Neuronal stem cell (in vitro differentiated cells): ENCODE results near the gene CSF1R.
A peak's percentile ranks its signal among the peaks of the same experiment; 100 is the strongest.

Source experiments
- DNase-seq: peaks from one replicate; pipeline ENCODE4 v3.0.0-alpha.2; 2013; ENCODE audit warnings: low spot score
- H2AFZ ChIP-seq: one replicate; pipeline ENCODE4 v1.6.1; 2013; ENCODE audit warnings: mild to moderate bottlenecking, low read length, inconsistent platforms
- H2AK5ac ChIP-seq: 2 replicates; pipeline ENCODE4 v1.6.1; 2013; ENCODE audit warnings: low read depth, mild to moderate bottlenecking, inconsistent platforms, low read length, moderate library complexity, mixed read lengths
- H2BK120ac ChIP-seq: 2 replicates; pipeline ENCODE4 v1.6.1; 2013; ENCODE audit warnings: low read depth, mild to moderate bottlenecking, inconsistent platforms, low read length, moderate library complexity, mixed read lengths
- H2BK12ac ChIP-seq: one replicate; pipeline ENCODE4 v1.6.1; 2013; ENCODE audit warnings: low read length, inconsistent platforms
- H2BK15ac ChIP-seq: 2 replicates; pipeline ENCODE4 v1.6.1; 2013; ENCODE audit warnings: mild to moderate bottlenecking, low read length, inconsistent platforms, mixed read lengths
- H2BK5ac ChIP-seq: one replicate; pipeline ENCODE4 v1.6.1; 2013; ENCODE audit warnings: inconsistent platforms, mild to moderate bottlenecking, low read length, moderate library complexity
- H3K14ac ChIP-seq: one replicate; pipeline ENCODE4 v1.6.1; 2013; ENCODE audit warnings: low read length, inconsistent platforms
- H3K18ac ChIP-seq: 2 replicates; pipeline ENCODE4 v1.6.1; 2013; ENCODE audit warnings: low read length, inconsistent platforms
- H3K23ac ChIP-seq: 2 replicates; pipeline ENCODE4 v1.6.1; 2013; ENCODE audit warnings: low read depth, mild to moderate bottlenecking, mixed read lengths, low read length, inconsistent platforms; ENCODE audit not compliant: poor library complexity
- H3K27ac ChIP-seq: replicated peaks from 3 replicates; pipeline ENCODE4 v1.5.1; 2013; ENCODE audit warnings: low read length, inconsistent platforms
- H3K27me3 ChIP-seq, 3 experiments: 2 replicates each; pipeline ENCODE4 v1.6.1; 2013; ENCODE audit warnings: low read length in 3 of 3, mild to moderate bottlenecking in 2 of 3, inconsistent platforms in 1 of 3, low read depth in 1 of 3, mixed read lengths in 1 of 3, moderate library complexity in 1 of 3; ENCODE audit not compliant: control insufficient read depth in 3 of 3, insufficient read depth in 3 of 3
- H3K36me3 ChIP-seq, 2 donors: replicated peaks in 1 of 2; 2 replicates each; pipeline ENCODE4 v1.6.1; 2013; ENCODE audit warnings: low read length in 2 of 2; ENCODE audit not compliant: control insufficient read depth in 2 of 2, insufficient read depth in 2 of 2
- H3K4ac ChIP-seq: 2 replicates; pipeline ENCODE4 v1.6.1; 2013; ENCODE audit warnings: inconsistent platforms, mild to moderate bottlenecking, low read length, moderate library complexity
- H3K4me1 ChIP-seq, 2 donors: 1 replicate in 1 of 2; 2 replicates in 1 of 2; pipeline ENCODE4 v1.6.1; 2013; ENCODE audit warnings: low read length in 2 of 2, low read depth in 1 of 2; ENCODE audit not compliant: control insufficient read depth in 2 of 2, insufficient read depth in 1 of 2
- H3K4me2 ChIP-seq: one replicate; pipeline ENCODE4 v1.6.1; 2013; ENCODE audit warnings: mild to moderate bottlenecking, low read length, inconsistent platforms; ENCODE audit not compliant: insufficient read depth, poor library complexity, severe bottlenecking
- H3K4me3 ChIP-seq, 2 donors: 2 replicates each; pipeline ENCODE4 v1.5.1; 2013; ENCODE audit warnings: low read length in 2 of 2, mild to moderate bottlenecking in 2 of 2, inconsistent platforms in 1 of 2, moderate library complexity in 1 of 2
- H3K79me1 ChIP-seq: one replicate; pipeline ENCODE4 v1.6.1; 2013; ENCODE audit warnings: low read depth, mild to moderate bottlenecking, inconsistent platforms, low read length, moderate library complexity
- H3K9ac ChIP-seq: one replicate; pipeline ENCODE4 v1.6.1; 2013; ENCODE audit warnings: mild to moderate bottlenecking, low read depth, low read length, inconsistent platforms; ENCODE audit not compliant: poor library complexity
- H3K9me3 ChIP-seq, 2 donors: replicated peaks in 1 of 2; 2 replicates each; pipeline versions ENCODE3 to v1.6.1; 2013; ENCODE audit warnings: low read length in 2 of 2, mild to moderate bottlenecking in 2 of 2, inconsistent platforms in 1 of 2, low read depth in 1 of 2, mixed read lengths in 1 of 2, moderate library complexity in 1 of 2; ENCODE audit not compliant: control insufficient read depth in 2 of 2, insufficient read depth in 1 of 2
- H4K8ac ChIP-seq: one replicate; pipeline ENCODE4 v1.6.1; 2013; ENCODE audit warnings: low read depth, mild to moderate bottlenecking, inconsistent platforms, low read length, moderate library complexity
- H4K91ac ChIP-seq: one replicate; pipeline ENCODE4 v1.6.1; 2013; ENCODE audit warnings: low read length, low read depth, mild to moderate bottlenecking, inconsistent platforms; ENCODE audit not compliant: poor library complexity
- WGBS, 2 donors: extraction: QIAGEN DNeasy Blood & Tissue Kit; methylation state at CpG; one replicate each; pipeline ENCODE4 v1.1.7; 2013; ENCODE audit warnings: missing lambda C conversion rate in 2 of 2, mixed read lengths in 1 of 2; ENCODE audit not compliant: insufficient read length in 2 of 2, insufficient replicate concordance in 1 of 2; ENCODE audit errors: extremely low coverage in 2 of 2; 5-methylcytosine and 5-hydroxymethylcytosine counted together

Gene CSF1R

DNA sequence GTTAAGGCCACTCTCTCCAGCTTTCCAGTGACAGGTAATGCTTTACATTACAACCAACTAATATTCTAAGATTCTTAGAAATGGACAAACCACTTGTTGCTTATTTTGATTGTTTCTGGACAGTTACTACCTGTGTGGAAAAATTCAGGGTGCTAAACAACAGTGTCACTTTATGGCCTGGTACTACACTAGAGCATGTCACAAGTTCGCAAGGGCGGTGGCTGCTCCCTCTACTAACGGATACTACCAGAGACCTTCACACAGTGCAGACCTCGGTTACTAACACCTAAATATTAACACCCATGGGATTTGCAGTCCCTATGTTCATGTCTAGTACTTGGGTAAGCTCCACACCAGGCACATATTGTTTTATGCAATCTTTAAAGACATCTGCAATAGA is 72.4 kb downstream of the CSF1R start:
- Histone ChIP-seq H2AK5ac (no peak overlapping the region), H3K4me1 (no peaks in the 10 kb centered on the region), H3K27ac (no peak overlapping the region), H2BK15ac (no peak overlapping the region), H2BK12ac (no peak overlapping the region), H2BK5ac (no peak overlapping the region), H3K79me1 (peaks cover 3% of the 10 kb centered on the region), H3K9me3 (peaks cover 7 to 23% of the 10 kb centered on the region in 2 donors), H2AFZ (no peak overlapping the region), H2BK120ac (no peak overlapping the region), H3K23ac (no peak overlapping the region), H4K8ac (no peak overlapping the region), H3K18ac (no peak overlapping the region), H3K4me2 (no peak overlapping the region), H3K9ac (no peak overlapping the region), H3K4ac (no peak overlapping the region), H4K91ac (no peak overlapping the region), H3K4me3 (no peak overlapping the region), H3K14ac (no peak overlapping the region), H3K36me3 (peaks cover 41 to 96% of the 10 kb centered on the region in 2 donors), H3K27me3 (no peaks in the 10 kb centered on the region)
- no CpG with 5 or more reads among the region's 4 CpGs for WGBS, 2 donors
- no peak for DNase-seq

GRCh38 chr5:150009671-150010387 is 76.5 kb downstream of the CSF1R start:
- DNase-seq, result no peak
- H3K36me3 ChIP-seq, result peaks cover 33 to 96% of the 10 kb centered on the region in 2 donors
- H3K79me1 ChIP-seq, result peaks cover 3% of the 10 kb centered on the region
- H3K23ac ChIP-seq, result no peak overlapping the region
- H2BK12ac ChIP-seq, result no peak overlapping the region
- H2BK5ac ChIP-seq, result no peak overlapping the region
- H3K9ac ChIP-seq, result no peak overlapping the region
- H3K14ac ChIP-seq, result no peak overlapping the region
- no peaks in the 10 kb centered on the region for H3K4me1 ChIP-seq
- peaks cover 0 to 7% of the 10 kb centered on the region in 2 donors for H3K9me3 ChIP-seq
- no peaks in the 10 kb centered on the region for H3K27me3 ChIP-seq
- H2AFZ ChIP-seq, result no peak overlapping the region
- no peak overlapping the region for H3K18ac ChIP-seq
- H3K27ac ChIP-seq, result no peak overlapping the region
- no peak overlapping the region for H3K4ac ChIP-seq
- H3K4me2 ChIP-seq, result no peak overlapping the region
- WGBS, 2 donors, result no CpG with 5 or more reads among the region's 6 CpGs
- no peak overlapping the region for H2BK120ac ChIP-seq
- no peak overlapping the region for H2BK15ac ChIP-seq
- no peak overlapping the region for H2AK5ac ChIP-seq
- no peak overlapping the region for H4K91ac ChIP-seq
- H3K4me3 ChIP-seq, result peak overlapping the region in 1 of 2 donors; percentile 67
- H4K8ac ChIP-seq, result no peak overlapping the region

DNA sequence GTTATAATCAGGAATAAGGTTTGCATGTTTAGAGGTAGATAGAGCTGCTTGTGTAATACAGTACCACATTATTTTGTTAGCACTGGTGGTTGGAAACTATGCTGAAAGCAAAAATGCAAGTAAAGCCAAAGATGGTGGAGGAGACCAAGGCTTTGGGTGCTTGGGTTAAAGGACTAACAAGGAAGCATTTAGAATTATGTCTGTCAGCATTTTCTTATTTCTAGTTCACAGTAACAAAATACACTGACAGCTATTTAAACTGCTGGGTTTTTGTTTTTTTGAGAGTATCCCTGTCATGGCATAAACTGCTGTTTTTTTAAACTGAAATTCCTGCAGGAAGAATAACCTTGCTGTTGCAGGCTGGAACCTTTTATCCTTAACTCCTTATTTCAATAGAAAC is 79.3 kb downstream of the CSF1R start:
- no peak overlapping the region for H3K18ac ChIP-seq
- no peak overlapping the region for H3K27ac ChIP-seq
- H3K4me3 ChIP-seq, result no peak overlapping the region
- H3K4me2 ChIP-seq, result no peak overlapping the region
- H3K4ac ChIP-seq, result no peak overlapping the region
- H4K8ac ChIP-seq, result no peak overlapping the region
- no peaks in the 10 kb centered on the region for H3K27me3 ChIP-seq
- H2AK5ac ChIP-seq, result no peak overlapping the region
- DNase-seq, result no peak
- H3K9me3 ChIP-seq, result no peaks in the 10 kb centered on the region
- H2BK5ac ChIP-seq, result no peak overlapping the region
- H3K9ac ChIP-seq, result no peak overlapping the region
- no peak overlapping the region for H3K14ac ChIP-seq
- no peak overlapping the region for H3K23ac ChIP-seq
- H3K4me1 ChIP-seq, result no peaks in the 10 kb centered on the region
- H2BK12ac ChIP-seq, result no peak overlapping the region
- H2BK15ac ChIP-seq, result no peak overlapping the region
- no peak overlapping the region for H4K91ac ChIP-seq
- peaks cover 26 to 81% of the 10 kb centered on the region in 2 donors for H3K36me3 ChIP-seq
- H2BK120ac ChIP-seq, result no peak overlapping the region
- no peak overlapping the region for H2AFZ ChIP-seq
- H3K79me1 ChIP-seq, result peaks cover 3% of the 10 kb centered on the region

DNA sequence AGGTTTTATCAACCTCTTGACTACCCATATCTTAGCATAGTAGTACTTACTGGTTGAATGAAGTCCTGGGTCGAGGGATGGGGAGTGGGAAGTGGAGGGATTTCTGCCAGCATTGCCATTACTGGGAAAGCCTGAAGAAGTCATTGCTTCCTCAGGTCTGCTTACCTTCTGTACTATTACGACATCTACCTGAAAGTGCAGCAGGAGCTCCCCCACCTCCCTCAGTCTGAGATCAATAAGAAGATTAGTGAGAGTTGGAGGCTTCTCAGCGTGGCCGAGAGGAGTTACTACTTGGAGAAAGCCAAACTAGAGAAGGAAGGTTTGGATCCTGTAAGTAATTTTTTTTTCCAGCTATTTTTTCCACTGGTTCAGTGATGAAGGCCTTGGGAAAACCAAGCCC is 80.0 kb downstream of the CSF1R start:
- Histone ChIP-seq H3K36me3 (peaks cover 25 to 76% of the 10 kb centered on the region in 2 donors), H3K14ac (no peak overlapping the region), H3K23ac (no peak overlapping the region), H4K91ac (no peak overlapping the region), H3K9ac (no peak overlapping the region), H4K8ac (no peak overlapping the region), H3K4me2 (no peak overlapping the region), H3K18ac (no peak overlapping the region), H3K79me1 (peaks cover 3% of the 10 kb centered on the region), H3K4me1 (peaks cover 0 to 2% of the 10 kb centered on the region in 2 donors), H2BK5ac (no peak overlapping the region), H2BK120ac (no peak overlapping the region), H3K4me3 (no peak overlapping the region), H2AK5ac (no peak overlapping the region), H3K27ac (no peak overlapping the region), H2BK12ac (no peak overlapping the region), H3K4ac (no peak overlapping the region), H2BK15ac (no peak overlapping the region), H2AFZ (no peak overlapping the region), H3K9me3 (no peaks in the 10 kb centered on the region), H3K27me3 (no peaks in the 10 kb centered on the region)
- no CpG with 5 or more reads among the region's 4 CpGs for WGBS, 2 donors
- no peak for DNase-seq
